ENCODE data around the gene MAFG. TPM values are rescaled to one million over a fixed set of nuclear protein-coding genes. Genes with fewer than 3 reads are reported as not detected.
A peak's percentile ranks its signal among the peaks of the same experiment; 100 is the strongest.

The MAFG gene
- total RNA-seq, 6 experiments from 2014 or later = 7.4 to 12.9 (median 9.2) TPM

- ATAC-seq (peak; percentile 45 to 63 (median 50)), DNase-seq (peak; percentile 33 to 64 (median 55))
- H3K36me3 ChIP-seq = peaks cover 0 to 49% (median 12%) of the 10 kb centered on the region in 4 donors
- peaks cover 0 to 21% (median 5%) of the 10 kb centered on the region in 4 donors for H3K4me1 ChIP-seq
- 2% methylated on average over 11 of the region's 79 CpGs for WGBS (ENCODE audit: insufficient coverage, low coverage, low lambda C conversion rate, missing lambda C conversion rate)
- H3K27ac ChIP-seq = no peak within 1 kb of the TSS
- H3K27me3 ChIP-seq = no peaks in the 10 kb centered on the region
- intact Hi-C loops (cut with DNase I) = no loop called here
- no peaks in the 10 kb centered on the region for H3K9me3 ChIP-seq
- TF ChIP-seq CTCF (IDR thresholded peaks at IDR 0.05) (no peak), POLR2A (IDR thresholded peaks at IDR 0.05) (peak; percentile 32)
- H3K4me3 ChIP-seq = peak within 1 kb of the TSS in 2 of 3 donors; percentile 18 to 24
Measured at GRCh38 chr17:81902023-81902652, 25.4 kb downstream of the MAFG start, which contains the start of gene NPB. Gene NPB, plus strand, starts transcription at chr17:81902238. Its CDS starts 40 bp downstream, at chr17:81902278.

- no peak for TF ChIP-seq POLR2A (IDR thresholded peaks at IDR 0.05)
- no peak for TF ChIP-seq CTCF (IDR thresholded peaks at IDR 0.05)
- DNase-seq = no peak
- Histone ChIP-seq H3K27me3 (no peaks in the 10 kb centered on the region), H3K4me1 (peaks cover 0 to 21% (median 5%) of the 10 kb centered on the region in 4 donors), H3K36me3 (peaks cover 0 to 42% (median 11%) of the 10 kb centered on the region in 4 donors), H3K4me3 (peak overlapping the region in 1 of 3 donors; percentile 24), H3K9me3 (no peaks in the 10 kb centered on the region), H3K27ac (no peak overlapping the region)
- peak in 2 of 4 donors; percentile 1 to 8 for ATAC-seq
- 86% methylated on average over 6 of the region's 21 CpGs for WGBS (ENCODE audit: insufficient coverage, low coverage, low lambda C conversion rate, missing lambda C conversion rate)
- intact Hi-C loops (cut with DNase I) = no loop called here
Measured at GRCh38 chr17:81901167-81902022, 26.1 kb downstream of the MAFG start.

DNA sequence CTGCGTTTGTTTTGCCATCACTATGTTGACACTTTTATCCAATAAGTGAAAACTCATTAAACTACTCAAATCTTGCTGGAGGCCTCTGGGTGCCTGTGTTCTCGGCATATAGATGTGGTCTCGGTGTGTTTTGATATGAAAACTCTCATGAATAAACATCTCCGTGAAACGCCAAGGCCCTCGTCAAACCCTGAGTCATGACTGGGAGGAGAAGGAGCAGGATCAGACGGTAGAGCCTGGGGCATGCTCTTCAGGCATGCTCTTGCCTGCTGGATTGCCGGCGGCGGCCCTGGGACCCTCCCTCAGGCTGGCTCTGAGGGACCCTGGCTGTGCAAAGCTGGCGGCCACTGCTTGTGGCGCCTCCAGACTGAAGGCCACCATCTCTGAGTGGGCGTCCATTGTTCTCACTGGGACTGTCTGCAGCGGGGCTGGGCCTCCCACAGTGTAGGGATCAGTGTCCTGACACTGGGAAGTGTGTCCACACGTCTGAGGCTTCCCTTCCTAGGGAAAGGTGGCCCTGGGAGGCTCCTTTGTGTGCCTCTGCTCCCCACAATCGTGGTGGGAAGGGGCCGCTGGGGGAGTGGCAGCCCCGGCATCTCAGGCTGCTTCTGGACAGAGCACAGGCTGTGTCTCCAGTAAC, 27.2 kb downstream of the MAFG start:
- no peak overlapping the region for H3K4me3 ChIP-seq
- H3K4me1 ChIP-seq = peaks cover 0 to 21% (median 5%) of the 10 kb centered on the region in 4 donors
- H3K9me3 ChIP-seq = no peaks in the 10 kb centered on the region
- no peak for TF ChIP-seq CTCF (IDR thresholded peaks at IDR 0.05)
- peak; percentile 18 for TF ChIP-seq POLR2A (IDR thresholded peaks at IDR 0.05)
- H3K27me3 ChIP-seq = no peaks in the 10 kb centered on the region
- 80% methylated on average over 6 of the region's 18 CpGs for WGBS (ENCODE audit: insufficient coverage, low coverage, low lambda C conversion rate, missing lambda C conversion rate)
- ATAC-seq = no peak
- H3K27ac ChIP-seq = no peak overlapping the region
- DNase-seq = no peak
- intact Hi-C loops (cut with DNase I) = no loop called here
- H3K36me3 ChIP-seq = peaks cover 0 to 41% (median 10%) of the 10 kb centered on the region in 4 donors

- Histone ChIP-seq H3K27ac (no peak overlapping the region), H3K9me3 (no peaks in the 10 kb centered on the region), H3K4me1 (peaks cover 0 to 21% (median 5%) of the 10 kb centered on the region in 4 donors), H3K4me3 (no peak overlapping the region), H3K36me3 (peaks cover 0 to 40% (median 10%) of the 10 kb centered on the region in 4 donors), H3K27me3 (no peaks in the 10 kb centered on the region)
- no peak for TF ChIP-seq POLR2A (IDR thresholded peaks at IDR 0.05)
- no peak for TF ChIP-seq CTCF (IDR thresholded peaks at IDR 0.05)
- peak in 1 of 3 donors; percentile 48 for DNase-seq
- no peak for ATAC-seq
- intact Hi-C loops (cut with DNase I) = no loop called here
- WGBS (ENCODE audit: insufficient coverage, low coverage, low lambda C conversion rate, missing lambda C conversion rate) = 59% methylated on average over 8 of the region's 22 CpGs
Measured at GRCh38 chr17:81899514-81900166, 27.9 kb downstream of the MAFG start.
